ENCODE data around the gene ILF2. TPM values are rescaled to one million over a fixed set of nuclear protein-coding genes. Genes with fewer than 3 reads are reported as not detected.

ILF2 gene
- total and polyA plus RNA-seq, 2 donors (not counting 1 experiment from before 2014, with no cell fraction given) = 89.8 to 94.0 TPM

- no peak overlapping the region for H3K27ac ChIP-seq (ENCODE audit: low read length in 2 of 2)
- H2AFZ ChIP-seq (ENCODE audit: insufficient read depth, low read depth, low read length, poor library complexity, severe bottlenecking) = no peak overlapping the region
- peaks cover 10% of the 10 kb centered on the region in 2 donors for H3K4me1 ChIP-seq (ENCODE audit: control insufficient read depth in 2 of 2, insufficient read depth in 2 of 2, low read length in 2 of 2)
- no peaks in the 10 kb centered on the region for H4K20me1 ChIP-seq (ENCODE audit: control insufficient read depth, insufficient read depth, low read length, poor library complexity, severe bottlenecking)
- no peaks in the 10 kb centered on the region for H3K27me3 ChIP-seq (replicated peaks in 1 of 4; ENCODE audit: control extremely low read depth in 1 of 4, control insufficient read depth in 3 of 4, insufficient read depth in 4 of 4, low read length in 3 of 4)
- H3K4me3 Mint-ChIP-seq = no peak overlapping the region
- no peaks in the 10 kb centered on the region for H3K9me3 ChIP-seq (ENCODE audit: control extremely low read depth in 1 of 3, control insufficient read depth in 2 of 3, insufficient read depth in 1 of 3, low read length in 2 of 3)
- ChIA-PET CTCF (interaction anchor here (0.8 to 1.3 kb wide), 3 partner anchors 10 to 14 kb away, joined by 3 read pairs; no protein-coding TSS in a partner anchor), POLR2A (no interaction called here)
- H3K9me3 Mint-ChIP-seq (ENCODE audit: insufficient read depth) = no peaks in the 10 kb centered on the region
- no peak for ATAC-seq (ENCODE audit: low read depth)
- H3K4me1 Mint-ChIP-seq = no peaks in the 10 kb centered on the region
- no peaks in the 10 kb centered on the region for H3K79me2 ChIP-seq (ENCODE audit: control insufficient read depth, insufficient read depth, low read length)
- H3K36me3 ChIP-seq (replicated peaks in 1 of 2; ENCODE audit: control extremely low read depth in 1 of 2, control insufficient read depth in 1 of 2, extremely low read depth in 1 of 2, insufficient read depth in 2 of 2, low read length in 1 of 2) = no peaks in the 10 kb centered on the region
- H3K4me2 ChIP-seq (replicated peaks; ENCODE audit: low read depth, low read length, poor library complexity, severe bottlenecking) = no peak overlapping the region
- H3K4me3 ChIP-seq (ENCODE audit: control extremely low read depth in 1 of 5, extremely low read depth in 1 of 5, insufficient read depth in 1 of 5, low read depth in 2 of 5, low read length in 4 of 5) = no peak overlapping the region
- no peak for DNase-seq
- H3K27me3 Mint-ChIP-seq = no peaks in the 10 kb centered on the region
- TF ChIP-seq CTCF (IDR thresholded peaks at IDR 0.05) (no peak), EZH2 (IDR thresholded peaks at IDR 0.05; ENCODE audit: borderline replicate concordance, insufficient read depth, low read depth, low read length, poor library complexity, severe bottlenecking) (no peak)
- no peak overlapping the region for H3K27ac Mint-ChIP-seq
- WGBS (ENCODE audit: insufficient coverage) = 92% methylated on average over 2 of the region's 2 CpGs
- intact Hi-C loops (cut with micrococcal nuclease) = no loop called here
- H3K9ac ChIP-seq (ENCODE audit: low read length) = no peak overlapping the region
Observed at GRCh38 chr1:153614189-153614900, 56.4 kb downstream of the ILF2 start.

- no peaks in the 10 kb centered on the region for H3K36me3 ChIP-seq (replicated peaks in 1 of 2; ENCODE audit: control extremely low read depth in 1 of 2, control insufficient read depth in 1 of 2, extremely low read depth in 1 of 2, insufficient read depth in 2 of 2, low read length in 1 of 2)
- no peak overlapping the region for H2AFZ ChIP-seq (ENCODE audit: insufficient read depth, low read depth, low read length, poor library complexity, severe bottlenecking)
- Mint-ChIP-seq H3K27me3 (no peaks in the 10 kb centered on the region), H3K4me3 (no peak overlapping the region), H3K27ac (no peak overlapping the region), H3K4me1 (no peaks in the 10 kb centered on the region), H3K9me3 (ENCODE audit: insufficient read depth) (no peaks in the 10 kb centered on the region)
- CTCF ChIA-PET = interaction anchor here (0.8 to 1.1 kb wide), 2 partner anchors 11 to 15 kb away, joined by 3 read pairs; no protein-coding TSS in a partner anchor
- intact Hi-C loops (cut with micrococcal nuclease) = no loop called here
- no peaks in the 10 kb centered on the region for H4K20me1 ChIP-seq (ENCODE audit: control insufficient read depth, insufficient read depth, low read length, poor library complexity, severe bottlenecking)
- no peaks in the 10 kb centered on the region for H3K9me3 ChIP-seq (ENCODE audit: control extremely low read depth in 1 of 3, control insufficient read depth in 2 of 3, insufficient read depth in 1 of 3, low read length in 2 of 3)
- no peaks in the 10 kb centered on the region for H3K27me3 ChIP-seq (replicated peaks in 1 of 4; ENCODE audit: control extremely low read depth in 1 of 4, control insufficient read depth in 3 of 4, insufficient read depth in 4 of 4, low read length in 3 of 4)
- 92% methylated on average over 5 of the region's 5 CpGs for WGBS (ENCODE audit: insufficient coverage)
- TF ChIP-seq EZH2 (IDR thresholded peaks at IDR 0.05; ENCODE audit: borderline replicate concordance, insufficient read depth, low read depth, low read length, poor library complexity, severe bottlenecking) (no peak), CTCF (IDR thresholded peaks at IDR 0.05) (no peak)
- no peaks in the 10 kb centered on the region for H3K79me2 ChIP-seq (ENCODE audit: control insufficient read depth, insufficient read depth, low read length)
- no peak overlapping the region for H3K9ac ChIP-seq (ENCODE audit: low read length)
- ATAC-seq (ENCODE audit: low read depth) (no peak), DNase-seq (no peak)
- peaks cover 10% of the 10 kb centered on the region in 2 donors for H3K4me1 ChIP-seq (ENCODE audit: control insufficient read depth in 2 of 2, insufficient read depth in 2 of 2, low read length in 2 of 2)
- H3K4me2 ChIP-seq (replicated peaks; ENCODE audit: low read depth, low read length, poor library complexity, severe bottlenecking) = no peak overlapping the region
- POLR2A ChIA-PET = no interaction called here
- no peak overlapping the region for H3K27ac ChIP-seq (ENCODE audit: low read length in 2 of 2)
- H3K4me3 ChIP-seq (ENCODE audit: control extremely low read depth in 1 of 5, extremely low read depth in 1 of 5, insufficient read depth in 1 of 5, low read depth in 2 of 5, low read length in 4 of 5) = no peak overlapping the region
Observed at GRCh38 chr1:153613406-153613805, 57.4 kb downstream of the ILF2 start.

All from B cell (primary cell).